H1 (cell line): ENCODE results near the gene MORC1. TPM values are rescaled to one million over a fixed set of nuclear protein-coding genes. Genes with fewer than 3 reads are reported as not detected.

ENCODE experiments used
- CTCF ChIA-PET: fragments of 300-600 bp; sonication (Branson Sonifier 250); formaldehyde crosslinking; loops from one replicate; lab custom pipeline; 2021; ENCODE audit not compliant: partially characterized antibody; lab: Charles Lee
- POLR2A ChIA-PET: fragments of 300-600 bp; sonication (Branson Sonifier 250); formaldehyde crosslinking; loops from one replicate; lab custom pipeline; 2021; ENCODE audit warnings: inconsistent platforms; ENCODE audit not compliant: partially characterized antibody; lab: Charles Lee
- DNase-seq, 2 experiments: peaks; one replicate each; pipeline versions ENCODE4 v3.0.0 to v3.0.0-alpha.2; 2010 to 2022; ENCODE audit warnings: low spot score in 2 of 2, low read depth in 1 of 2, mixed read lengths in 1 of 2
- FAIRE-seq: peaks from 2 replicates; lab custom pipeline; 2011; peaks lifted over from hg19 to GRCh38; lab: Jason Lieb, UNC
- H2AFZ ChIP-seq: 2 replicates; pipeline ENCODE4 v1.8.1; 2012; ENCODE audit warnings: low read length, inconsistent platforms
- H2AK5ac ChIP-seq: 2 replicates; pipeline ENCODE4 v1.6.1; 2013; ENCODE audit warnings: low read depth, low read length
- H2BK120ac ChIP-seq: replicated peaks from 2 replicates; pipeline ENCODE3; 2013; ENCODE audit warnings: low read depth, low read length, inconsistent platforms
- H2BK12ac ChIP-seq: 2 replicates; pipeline ENCODE4 v1.6.1; 2013; ENCODE audit warnings: low read depth, low read length
- H2BK15ac ChIP-seq: 2 replicates; pipeline ENCODE4 v1.6.1; 2013; ENCODE audit warnings: low read length
- H2BK20ac ChIP-seq: 2 replicates; pipeline ENCODE4 v1.6.1; 2013; ENCODE audit warnings: low read length
- H2BK5ac ChIP-seq: 2 replicates; pipeline ENCODE4 v1.6.1; 2013; ENCODE audit warnings: low read depth, low read length
- H3K14ac ChIP-seq: 2 replicates; pipeline ENCODE4 v1.6.1; 2013; ENCODE audit warnings: inconsistent platforms; ENCODE audit not compliant: insufficient read length
- H3K18ac ChIP-seq: 2 replicates; pipeline ENCODE4 v1.6.1; 2013; ENCODE audit warnings: low read length; ENCODE audit errors: extremely low read depth
- H3K23ac ChIP-seq: 2 replicates; pipeline ENCODE4 v1.6.1; 2013; ENCODE audit warnings: inconsistent platforms; ENCODE audit not compliant: insufficient read length
- H3K23me2 ChIP-seq: 2 replicates; pipeline ENCODE4 v1.6.1; 2013; ENCODE audit warnings: low read depth, low read length
- H3K27ac ChIP-seq: 2 replicates; pipeline ENCODE4 v1.6.1; 2011; ENCODE audit warnings: low read depth, low read length, inconsistent platforms
- H3K27me3 ChIP-seq, 4 experiments: replicated peaks in 1 of 4; 1 replicate in 1 of 4; 2 replicates in 3 of 4; pipeline versions ENCODE4 v1.6.1 to v1.8.1; 2011 to 2013; ENCODE audit warnings: low read length in 3 of 4, mild to moderate bottlenecking in 3 of 4, inconsistent platforms in 2 of 4, mixed read lengths in 2 of 4, moderate library complexity in 1 of 4; ENCODE audit not compliant: control insufficient read depth in 3 of 4, insufficient read depth in 3 of 4; ENCODE audit errors: extremely low read depth in 1 of 4
- H3K36me3 ChIP-seq, 4 experiments: 2 replicates each; pipeline versions ENCODE4 v1.6.1 to v1.8.1; 2011 to 2013; ENCODE audit warnings: mild to moderate bottlenecking in 4 of 4, low read length in 3 of 4, moderate library complexity in 2 of 4, control low read depth in 1 of 4, inconsistent platforms in 1 of 4; ENCODE audit not compliant: insufficient read depth in 4 of 4, control insufficient read depth in 2 of 4
- H3K4ac ChIP-seq: replicated peaks from 2 replicates; pipeline ENCODE3; 2013; ENCODE audit warnings: low read length, low read depth, mixed read lengths, inconsistent platforms; ENCODE audit not compliant: insufficient read length
- H3K4me1 ChIP-seq, 4 experiments: replicated peaks in 1 of 4; 1 replicate in 1 of 4; 2 replicates in 3 of 4; pipeline versions ENCODE4 v1.6.1 to v1.8.1; 2011 to 2013; ENCODE audit warnings: low read length in 3 of 4, inconsistent platforms in 2 of 4, mixed read lengths in 1 of 4; ENCODE audit not compliant: insufficient read depth in 4 of 4, control insufficient read depth in 3 of 4
- H3K4me2 ChIP-seq, 2 experiments: 2 replicates each; pipeline versions ENCODE4 v1.6.1 to v1.8.1; 2011 to 2013; ENCODE audit warnings: low read depth in 2 of 2, low read length in 2 of 2, control low read depth in 1 of 2, inconsistent platforms in 1 of 2, mild to moderate bottlenecking in 1 of 2; ENCODE audit not compliant: insufficient read depth in 1 of 2
- H3K4me3 ChIP-seq, 4 experiments: fragments of 200-600, 300-600 bp in 1 of 4; sonication (generic), shearing (Covaris generic), sonication (Bioruptor Twin) in 1 of 4; 2 replicates each; pipeline versions ENCODE4 v1.5.1 to v1.8.1; 2011 to 2016; ENCODE audit warnings: low read length in 4 of 4, low read depth in 3 of 4, control low read depth in 2 of 4, inconsistent platforms in 2 of 4, mild to moderate bottlenecking in 2 of 4, mixed read lengths in 1 of 4, moderate library complexity in 1 of 4; ENCODE audit not compliant: insufficient read depth in 2 of 4; ENCODE audit errors: extremely low read depth in 1 of 4
- H3K56ac ChIP-seq: replicated peaks from 2 replicates; pipeline ENCODE3; 2013; ENCODE audit warnings: low read depth, mild to moderate bottlenecking, mixed read lengths, low read length, inconsistent platforms; ENCODE audit not compliant: insufficient read length
- H3K79me1 ChIP-seq: 2 replicates; pipeline ENCODE4 v1.6.1; 2013; ENCODE audit warnings: low read depth, low read length, control low read depth
- H3K79me2 ChIP-seq, 2 experiments: 2 replicates each; pipeline versions ENCODE4 v1.6.1 to v1.8.1; 2012 to 2013; ENCODE audit warnings: low read length in 2 of 2, mild to moderate bottlenecking in 2 of 2, inconsistent platforms in 1 of 2; ENCODE audit not compliant: insufficient read depth in 2 of 2, control insufficient read depth in 1 of 2
- H3K9ac ChIP-seq, 4 experiments: replicated peaks in 1 of 4; 1 replicate in 1 of 4; 2 replicates in 3 of 4; pipeline versions ENCODE4 v1.6.1 to v1.8.1; 2011 to 2013; ENCODE audit warnings: low read depth in 3 of 4, low read length in 3 of 4, control low read depth in 2 of 4, mild to moderate bottlenecking in 2 of 4, moderate library complexity in 2 of 4, inconsistent platforms in 1 of 4; ENCODE audit errors: extremely low read depth in 1 of 4
- H3K9me3 ChIP-seq, 2 experiments: 2 replicates each; pipeline versions ENCODE4 v1.6.1 to v1.8.1; 2012 to 2013; ENCODE audit warnings: mild to moderate bottlenecking in 2 of 2, moderate library complexity in 2 of 2, control low read depth in 1 of 2, inconsistent platforms in 1 of 2, low read depth in 1 of 2, low read length in 1 of 2, mixed read lengths in 1 of 2; ENCODE audit not compliant: insufficient read depth in 2 of 2
- H4K20me1 ChIP-seq, 2 experiments: replicated peaks in 1 of 2; 2 replicates each; pipeline versions ENCODE3 to v1.8.1; 2011 to 2013; ENCODE audit warnings: inconsistent platforms in 2 of 2, low read length in 2 of 2, mild to moderate bottlenecking in 1 of 2; ENCODE audit not compliant: insufficient read depth in 2 of 2, control insufficient read depth in 1 of 2
- H4K5ac ChIP-seq: 2 replicates; pipeline ENCODE4 v1.6.1; 2013; ENCODE audit warnings: low read length, low read depth, mixed read lengths, inconsistent platforms; ENCODE audit not compliant: insufficient read length
- H4K8ac ChIP-seq: 2 replicates; pipeline ENCODE4 v1.8.0; 2013; ENCODE audit warnings: mild to moderate bottlenecking, moderate library complexity, low read length, inconsistent platforms; ENCODE audit not compliant: insufficient read depth; ENCODE audit errors: extremely low read depth
- H4K91ac ChIP-seq: replicated peaks from 2 replicates; pipeline ENCODE3; 2013; ENCODE audit warnings: low read length, mixed read lengths, inconsistent platforms; ENCODE audit not compliant: insufficient read length
- BCL11A ChIP-seq, 2 experiments: IDR thresholded peaks; one replicate each; pipeline ENCODE4 v1.6.1; 2011; ENCODE audit warnings: low read depth in 2 of 2, low read length in 2 of 2, mild to moderate bottlenecking in 2 of 2
- BRCA1 ChIP-seq: IDR thresholded peaks from 2 replicates; pipeline ENCODE4 v1.6.1; 2012; ENCODE audit warnings: low read depth, low read length, improper control_type of control experiment
- CBX5 ChIP-seq: fragments of 300-800, 300-1000 bp; sonication (generic); IDR thresholded peaks from 2 replicates; pipeline ENCODE4 v1.7.1; 2016; ENCODE audit warnings: antibody characterized with exemption, low read length, low read depth
- CHD2 ChIP-seq: IDR thresholded peaks from 2 replicates; pipeline ENCODE4 v1.6.1; 2012; ENCODE audit warnings: low read length, improper control_type of control experiment
- KDM4A ChIP-seq: IDR thresholded peaks from one replicate; pipeline ENCODE4 v1.7.1; 2012; ENCODE audit warnings: low read depth, mild to moderate bottlenecking, moderate library complexity, low read length, inconsistent platforms; ENCODE audit not compliant: severe bottlenecking
- KDM5A ChIP-seq: fragments of 200-600 bp; IDR thresholded peaks from 2 replicates; pipeline ENCODE4 v1.7.1; 2012; ENCODE audit warnings: mild to moderate bottlenecking, low read length, inconsistent platforms, mixed read lengths
- MAFK ChIP-seq: IDR thresholded peaks from 2 replicates; pipeline ENCODE4 v1.6.1; 2012; ENCODE audit warnings: low read depth, mild to moderate bottlenecking, improper control_type of control experiment, low read length
- PHF8 ChIP-seq: fragments of 200-600 bp; sonication (generic); conservative IDR thresholded peaks from 2 replicates; pipeline ENCODE4 v1.7.1; 2012; ENCODE audit warnings: low read depth, mild to moderate bottlenecking, inconsistent platforms, low read length, moderate library complexity
- RAD21 ChIP-seq, 2 experiments: IDR thresholded peaks in 1 of 2; conservative IDR thresholded peaks in 1 of 2; 2 replicates each; pipeline ENCODE4 v1.6.1; 2011; ENCODE audit warnings: low read depth in 2 of 2, low read length in 2 of 2, improper control_type of control experiment in 1 of 2, inconsistent platforms in 1 of 2, mild to moderate bottlenecking in 1 of 2, moderate library complexity in 1 of 2
- RFX5 ChIP-seq: IDR thresholded peaks from 2 replicates; pipeline ENCODE4 v1.6.1; 2011; ENCODE audit warnings: low read depth, low read length, improper control_type of control experiment, borderline replicate concordance
- SAP30 ChIP-seq: fragments of 300-600 bp; sonication (generic); IDR thresholded peaks from 2 replicates; pipeline ENCODE4 v1.7.1; 2012; ENCODE audit warnings: low read length, moderate library complexity, mild to moderate bottlenecking, inconsistent platforms; ENCODE audit not compliant: insufficient read depth, insufficient replicate concordance
- SP4 ChIP-seq: IDR thresholded peaks from 2 replicates; pipeline ENCODE4 v1.6.1; 2012; ENCODE audit warnings: low read length, inconsistent platforms
- TAF7 ChIP-seq: optimal IDR thresholded peaks from 2 replicates; pipeline ENCODE3; 2011; ENCODE audit warnings: low read depth, mild to moderate bottlenecking, inconsistent platforms, low read length, moderate library complexity, borderline replicate concordance
- TCF12 ChIP-seq: IDR thresholded peaks from 2 replicates; pipeline ENCODE4 v1.6.1; 2011; ENCODE audit warnings: low read depth, mild to moderate bottlenecking, low read length
- WGBS, 2 experiments: shearing (Covaris generic) in 1 of 2; methylation state at CpG; one replicate each; pipeline versions ENCODE4 v1.1.6 to v1.1.7; 2013 to 2015; ENCODE audit warnings: low lambda C conversion rate in 2 of 2, mixed read lengths in 2 of 2, inconsistent platforms in 1 of 2, low coverage in 1 of 2, missing lambda C conversion rate in 1 of 2; ENCODE audit not compliant: insufficient replicate concordance in 2 of 2, insufficient coverage in 1 of 2, insufficient read length in 1 of 2; ENCODE audit errors: extremely low coverage in 1 of 2, missing lambda C conversion rate in 1 of 2; 5-methylcytosine and 5-hydroxymethylcytosine counted together
- polyA plus RNA-seq, 7 experiments: library from polyadenylated mRNA; depleted of rRNA in 3 of 7; stranded (reverse) in 5 of 7; unstranded in 2 of 7; fragments of >200 nt in 5 of 7; fragments of 200-250 nt in 2 of 7; gene quantifications; 1 replicate in 5 of 7; 2 replicates in 1 of 7; 4 replicates in 1 of 7; pipeline versions ENCODE4 v1.2.1 to v1.2.3, GENCODE V29; 2011 to 2013; ENCODE audit warnings: missing spikeins in 2 of 7, mixed read lengths in 2 of 7
- total RNA-seq: library from RNA; stranded (reverse); fragmentation: NEBNext Ultra II Directional; extraction: Animal tissue kit (Norgen Biotek cat#: 25700); gene quantifications from 2 replicates; pipeline ENCODE4 v1.2.1, GENCODE V29; 2021

The MORC1 gene
- total and polyA plus RNA-seq, 2 of the 8 experiments (the other 6 are each of a cell fraction or from before 2014, with no cell fraction given), result not detected

DNA sequence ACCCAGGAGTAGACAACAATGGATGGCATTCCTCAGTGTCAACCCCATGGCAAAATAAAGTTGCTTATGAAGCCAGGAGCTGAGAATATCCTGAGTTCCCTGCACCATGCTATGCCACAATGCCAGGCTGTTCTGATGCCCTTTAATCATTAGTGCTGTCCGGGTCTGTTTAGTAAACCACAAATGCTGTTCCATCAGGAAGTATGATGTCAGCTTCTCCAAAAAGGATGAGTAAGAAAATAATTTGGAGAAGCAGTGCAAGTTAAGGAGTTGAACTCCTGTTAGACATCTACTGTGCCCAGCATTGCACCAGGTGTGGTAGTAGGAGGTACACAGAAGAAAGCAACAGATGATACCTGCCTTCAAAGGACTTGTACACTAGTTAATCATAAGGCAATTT, 96.4 kb downstream of the MORC1 start:
- Histone ChIP-seq H3K56ac (no peak overlapping the region), H3K4me3 (no peak overlapping the region), H3K18ac (no peak overlapping the region), H4K91ac (no peak overlapping the region), H4K20me1 (no peaks in the 10 kb centered on the region), H3K9ac (no peak overlapping the region), H3K9me3 (no peaks in the 10 kb centered on the region), H3K27ac (no peak overlapping the region), H3K4ac (no peak overlapping the region), H2BK120ac (no peak overlapping the region), H2AK5ac (no peak overlapping the region), H2BK12ac (no peak overlapping the region), H3K79me1 (no peaks in the 10 kb centered on the region), H3K27me3 (no peaks in the 10 kb centered on the region), H3K14ac (no peak overlapping the region), H2BK5ac (no peak overlapping the region), H2BK20ac (no peak overlapping the region), H2BK15ac (no peak overlapping the region), H2AFZ (no peak overlapping the region), H4K8ac (no peak overlapping the region), H4K5ac (no peak overlapping the region), H3K23me2 (no peaks in the 10 kb centered on the region; the same call in 1 of the 2 replicates), H3K4me2 (no peak overlapping the region), H3K4me1 (no peaks in the 10 kb centered on the region), H3K36me3 (no peaks in the 10 kb centered on the region), H3K23ac (no peak overlapping the region), H3K79me2 (no peaks in the 10 kb centered on the region)
- TF ChIP-seq TCF12 (no peak), KDM4A (no peak), CHD2 (no peak), SP4 (no peak), BRCA1 (no peak), KDM5A (no peak), TAF7 (no peak), SAP30 (no peak), BCL11A (IDR thresholded peaks at IDR 0.05; ENCODE audit: low read depth in 2 of 2, low read length in 2 of 2) (no peak), RAD21 (IDR thresholded peaks at IDR 0.05 in 1 of 2, conservative IDR thresholded peaks at IDR 0.05 in 1 of 2; ENCODE audit: low read depth in 2 of 2, low read length in 2 of 2) (no peak), PHF8 (no peak), CBX5 (no peak), MAFK (no peak), RFX5 (no peak)
- 87% methylated on average over 1 of the region's 1 CpG; no CpG with 5 or more reads in 1 of the 2 experiments for WGBS, 2 experiments
- ChIA-PET CTCF (interaction anchor here (0.7 to 1.6 kb wide), 6 partner anchors 10 to 532 kb away, joined by 3 to 6 read pairs (median 4); no protein-coding TSS in a partner anchor), POLR2A (no interaction called here)
- FAIRE-seq (no peak), DNase-seq (no peak)
